H1 (cell line): ENCODE results near the gene CDK19.

Experiments used
- ASH2L ChIP-seq: fragments of 200-600, 300-600 bp; sonication (generic); IDR thresholded peaks from one replicate; pipeline ENCODE4 v1.7.1; 2017; ENCODE audit warnings: low read length
- CHD2 ChIP-seq: IDR thresholded peaks from 2 replicates; pipeline ENCODE4 v1.6.1; 2012; ENCODE audit warnings: low read length, improper control_type of control experiment
- CHD7 ChIP-seq: fragments of 300-600 bp; sonication (generic); IDR thresholded peaks from 2 replicates; pipeline ENCODE4 v1.7.1; 2012; ENCODE audit warnings: low read length, moderate library complexity, mild to moderate bottlenecking, inconsistent platforms; ENCODE audit not compliant: insufficient replicate concordance
- CTCF ChIP-seq, 3 experiments: IDR thresholded peaks; 1 replicate in 2 of 3; 2 replicates in 1 of 3; pipeline versions ENCODE4 v1.5.1 to v1.6.1; 2011; ENCODE audit warnings: low read length in 3 of 3, mild to moderate bottlenecking in 3 of 3, inconsistent platforms in 2 of 3, low read depth in 1 of 3, moderate library complexity in 1 of 3; ENCODE audit not compliant: insufficient read depth in 1 of 3; ENCODE audit errors: control extremely low read depth in 1 of 3
- FOSL1 ChIP-seq: IDR thresholded peaks from 2 replicates; pipeline ENCODE4 v1.6.1; 2011; ENCODE audit warnings: mild to moderate bottlenecking, low read depth, low read length, moderate library complexity; ENCODE audit not compliant: insufficient read depth
- JUN ChIP-seq: IDR thresholded peaks from 2 replicates; pipeline ENCODE4 v1.6.1; 2011; ENCODE audit warnings: low read depth, mild to moderate bottlenecking, improper control_type of control experiment, low read length
- RFX5 ChIP-seq: IDR thresholded peaks from 2 replicates; pipeline ENCODE4 v1.6.1; 2011; ENCODE audit warnings: low read depth, low read length, improper control_type of control experiment, borderline replicate concordance
- SP1 ChIP-seq: IDR thresholded peaks from 2 replicates; pipeline ENCODE4 v1.6.1; 2011; ENCODE audit warnings: low read depth, low read length
- SUZ12 ChIP-seq: fragments of 200-600 bp; sonication (generic); IDR thresholded peaks from 2 replicates; pipeline ENCODE4 v1.6.1; 2012; ENCODE audit warnings: mild to moderate bottlenecking, inconsistent platforms, low read length, moderate library complexity, mixed read lengths

- TF ChIP-seq CTCF (IDR thresholded peaks at IDR 0.05; ENCODE audit: control extremely low read depth in 1 of 3, insufficient read depth in 1 of 3, low read depth in 1 of 3, low read length in 3 of 3) (no peak), JUN (no peak), SUZ12 (no peak), CHD7 (no peak), RFX5 (no peak), CHD2 (no peak), FOSL1 (no peak), SP1 (no peak), ASH2L (no peak)
Measured at GRCh38 chr6:110735666-110736065, 79.6 kb downstream of the CDK19 start.
